GM12878 (cell line): Measurements from ENCODE around the gene GARNL3.

Source experiments
- ESRRA ChIP-seq: IDR thresholded peaks from 2 replicates; pipeline ENCODE4 v1.6.1; 2012; ENCODE audit warnings: mild to moderate bottlenecking, low read length, improper control_type of control experiment
- EZH2 ChIP-seq: IDR thresholded peaks from 2 replicates; pipeline ENCODE4 v1.6.1; 2012; ENCODE audit warnings: low read depth, mild to moderate bottlenecking, control low read depth, inconsistent platforms, low read length, borderline replicate concordance; ENCODE audit not compliant: control insufficient read depth
- FOS ChIP-seq: IDR thresholded peaks from 3 replicates; pipeline ENCODE4 v1.6.1; 2011; ENCODE audit warnings: borderline replicate concordance; ENCODE audit not compliant: insufficient read length; ENCODE audit errors: extremely low read depth
- SREBF1 ChIP-seq: IDR thresholded peaks from 2 replicates; pipeline ENCODE4 v1.6.1; 2012; ENCODE audit warnings: mild to moderate bottlenecking, low read length
- ZBED1 ChIP-seq: IDR thresholded peaks from 2 replicates; pipeline ENCODE4 v1.6.1; 2016; ENCODE audit warnings: borderline replicate concordance
- TF ChIP-seq, protein P1 (sequence below): IDR thresholded peaks from 2 replicates; pipeline ENCODE4 v1.6.1; 2011; ENCODE audit warnings: borderline replicate concordance, low read depth, mild to moderate bottlenecking, moderate library complexity, low read length; ENCODE audit not compliant: insufficient read depth, poor library complexity, severe bottlenecking
- TF ChIP-seq, protein P2 (sequence below), 3 experiments: IDR thresholded peaks in 2 of 3; conservative IDR thresholded peaks in 1 of 3; 2 replicates each; pipeline ENCODE4 v1.5.1; 2011; ENCODE audit warnings: low read depth in 3 of 3, low read length in 3 of 3, mild to moderate bottlenecking in 3 of 3, control low read depth in 2 of 3, moderate library complexity in 2 of 3, inconsistent platforms in 1 of 3, mixed read lengths in 1 of 3; ENCODE audit not compliant: control insufficient read depth in 2 of 3, insufficient read depth in 1 of 3; ENCODE audit errors: extremely low read depth in 1 of 3
- TF ChIP-seq, protein P3 (sequence below): IDR thresholded peaks from 2 replicates; pipeline ENCODE4 v1.6.1; 2012; ENCODE audit warnings: low read depth, low read length, improper control_type of control experiment

DNA sequence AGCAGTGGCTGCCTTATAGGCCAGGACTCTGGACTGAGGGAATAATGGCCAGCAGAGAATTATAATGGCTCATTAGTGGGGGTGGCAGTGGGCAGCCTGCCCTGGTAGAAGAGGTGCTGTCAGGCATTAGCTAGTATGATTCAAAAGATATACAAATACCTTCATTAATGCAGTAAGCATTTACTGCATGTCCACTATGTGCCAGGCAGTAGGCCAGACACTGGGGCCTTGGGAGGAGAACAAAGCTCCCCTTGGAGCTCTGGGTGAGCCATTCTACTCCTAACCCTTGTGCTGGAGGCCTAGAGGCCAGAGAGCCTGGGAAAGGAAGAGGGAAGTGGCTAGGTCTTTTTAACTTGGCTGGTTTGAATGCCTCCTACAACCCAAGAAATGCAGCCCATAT lies 2.0 kb upstream of the GARNL3 start:
- no peak for TF ChIP-seq SREBF1
- TF ChIP-seq, protein P1, sequence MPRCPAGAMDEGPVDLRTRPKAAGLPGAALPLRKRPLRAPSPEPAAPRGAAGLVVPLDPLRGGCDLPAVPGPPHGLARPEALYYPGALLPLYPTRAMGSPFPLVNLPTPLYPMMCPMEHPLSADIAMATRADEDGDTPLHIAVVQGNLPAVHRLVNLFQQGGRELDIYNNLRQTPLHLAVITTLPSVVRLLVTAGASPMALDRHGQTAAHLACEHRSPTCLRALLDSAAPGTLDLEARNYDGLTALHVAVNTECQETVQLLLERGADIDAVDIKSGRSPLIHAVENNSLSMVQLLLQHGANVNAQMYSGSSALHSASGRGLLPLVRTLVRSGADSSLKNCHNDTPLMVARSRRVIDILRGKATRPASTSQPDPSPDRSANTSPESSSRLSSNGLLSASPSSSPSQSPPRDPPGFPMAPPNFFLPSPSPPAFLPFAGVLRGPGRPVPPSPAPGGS: no peak
- no peak for TF ChIP-seq ZBED1
- TF ChIP-seq, protein P2, sequence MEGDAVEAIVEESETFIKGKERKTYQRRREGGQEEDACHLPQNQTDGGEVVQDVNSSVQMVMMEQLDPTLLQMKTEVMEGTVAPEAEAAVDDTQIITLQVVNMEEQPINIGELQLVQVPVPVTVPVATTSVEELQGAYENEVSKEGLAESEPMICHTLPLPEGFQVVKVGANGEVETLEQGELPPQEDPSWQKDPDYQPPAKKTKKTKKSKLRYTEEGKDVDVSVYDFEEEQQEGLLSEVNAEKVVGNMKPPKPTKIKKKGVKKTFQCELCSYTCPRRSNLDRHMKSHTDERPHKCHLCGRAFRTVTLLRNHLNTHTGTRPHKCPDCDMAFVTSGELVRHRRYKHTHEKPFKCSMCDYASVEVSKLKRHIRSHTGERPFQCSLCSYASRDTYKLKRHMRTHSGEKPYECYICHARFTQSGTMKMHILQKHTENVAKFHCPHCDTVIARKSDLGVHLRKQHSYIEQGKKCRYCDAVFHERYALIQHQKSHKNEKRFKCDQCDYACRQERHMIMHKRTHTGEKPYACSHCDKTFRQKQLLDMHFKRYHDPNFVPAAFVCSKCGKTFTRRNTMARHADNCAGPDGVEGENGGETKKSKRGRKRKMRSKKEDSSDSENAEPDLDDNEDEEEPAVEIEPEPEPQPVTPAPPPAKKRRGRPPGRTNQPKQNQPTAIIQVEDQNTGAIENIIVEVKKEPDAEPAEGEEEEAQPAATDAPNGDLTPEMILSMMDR (IDR thresholded peaks at IDR 0.05 in 2 of 3, conservative IDR thresholded peaks at IDR 0.05 in 1 of 3; ENCODE audit: control insufficient read depth in 2 of 3, extremely low read depth in 1 of 3, insufficient read depth in 1 of 3, low read depth in 3 of 3, low read length in 3 of 3): no peak
- TF ChIP-seq ESRRA: no peak
- TF ChIP-seq EZH2: no peak
- TF ChIP-seq, protein P3, sequence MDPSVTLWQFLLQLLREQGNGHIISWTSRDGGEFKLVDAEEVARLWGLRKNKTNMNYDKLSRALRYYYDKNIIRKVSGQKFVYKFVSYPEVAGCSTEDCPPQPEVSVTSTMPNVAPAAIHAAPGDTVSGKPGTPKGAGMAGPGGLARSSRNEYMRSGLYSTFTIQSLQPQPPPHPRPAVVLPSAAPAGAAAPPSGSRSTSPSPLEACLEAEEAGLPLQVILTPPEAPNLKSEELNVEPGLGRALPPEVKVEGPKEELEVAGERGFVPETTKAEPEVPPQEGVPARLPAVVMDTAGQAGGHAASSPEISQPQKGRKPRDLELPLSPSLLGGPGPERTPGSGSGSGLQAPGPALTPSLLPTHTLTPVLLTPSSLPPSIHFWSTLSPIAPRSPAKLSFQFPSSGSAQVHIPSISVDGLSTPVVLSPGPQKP: no peak
- no peak for TF ChIP-seq FOS
